HEK293 (cell line): ENCODE measurements around the gene RHOU.

Source experiments
- CTCF ChIA-PET: fragments of 350-600 bp; formaldehyde crosslinking; extraction: SDS; loops from one replicate; lab custom pipeline; 2021; ENCODE audit warnings: antibody characterized with exemption; lab: Yijun Ruan, JAX
- POLR2A ChIA-PET: fragments of 300-600 bp; formaldehyde crosslinking; extraction: SDS; loops from one replicate; lab custom pipeline; 2020; ENCODE audit warnings: antibody characterized with exemption, inconsistent platforms; lab: Yijun Ruan, JAX
- H3K27ac ChIP-seq: fragments of 200-500 bp; sonication (Bioruptor generic); 2 replicates; pipeline ENCODE4 v1.5.1; 2014; ENCODE audit warnings: low read depth, low read length, control low read depth, inconsistent platforms; ENCODE audit errors: extremely low read depth
- H3K36me3 ChIP-seq, 2 experiments: fragments of 200-500 bp in 1 of 2; sonication (Bioruptor generic) in 1 of 2; 1 replicate in 1 of 2; 2 replicates in 1 of 2; pipeline ENCODE4 v1.5.1; 2014 to 2017; ENCODE audit warnings: inconsistent platforms in 2 of 2, low read length in 2 of 2; ENCODE audit not compliant: control insufficient read depth in 2 of 2, insufficient read depth in 1 of 2
- H3K4me1 ChIP-seq: fragments of 200-500 bp; sonication (Bioruptor generic); 2 replicates; pipeline ENCODE4 v1.5.1; 2014; ENCODE audit warnings: mild to moderate bottlenecking, low read length, inconsistent platforms; ENCODE audit not compliant: control insufficient read depth, insufficient read depth
- H3K4me3 ChIP-seq: 2 replicates; pipeline ENCODE4 v1.5.1; 2011; ENCODE audit warnings: low read depth, mild to moderate bottlenecking, control low read depth, low read length, moderate library complexity
- H3K9me3 ChIP-seq: fragments of 200-500 bp; sonication (Bioruptor generic); 2 replicates; pipeline ENCODE4 v1.5.1; 2014; ENCODE audit warnings: low read depth, low read length, inconsistent platforms; ENCODE audit not compliant: control insufficient read depth, insufficient read depth
- BCL11A ChIP-seq: fragments of 450-650 bp; formaldehyde crosslinking; IDR thresholded peaks from 2 replicates; pipeline ENCODE4 v1.5.1; 2016; ENCODE audit warnings: low read depth, missing biosample characterization, missing genetic modification characterization
- BCL11B ChIP-seq: fragments of 450-650 bp; formaldehyde crosslinking; IDR thresholded peaks from 2 replicates; pipeline ENCODE4 v1.5.1; 2016; ENCODE audit warnings: low read depth, missing biosample characterization, missing genetic modification characterization
- EGR2 ChIP-seq: fragments of 450-650 bp; formaldehyde crosslinking; IDR thresholded peaks from 2 replicates; pipeline ENCODE4 v1.5.1; 2016; ENCODE audit warnings: low read depth, missing biosample characterization, missing genetic modification characterization
- MZF1 ChIP-seq: fragments of 450-650 bp; formaldehyde crosslinking; IDR thresholded peaks from 2 replicates; pipeline ENCODE4 v1.5.1; 2017; ENCODE audit warnings: missing biosample characterization, missing genetic modification characterization, borderline replicate concordance
- PRDM6 ChIP-seq: fragments of 450-650 bp; formaldehyde crosslinking; IDR thresholded peaks from 2 replicates; pipeline ENCODE4 v1.5.1; 2017; ENCODE audit warnings: missing biosample characterization, missing genetic modification characterization
- RBAK ChIP-seq: fragments of 450-650 bp; formaldehyde crosslinking; IDR thresholded peaks from 2 replicates; pipeline ENCODE4 v1.5.1; 2016; ENCODE audit warnings: missing biosample characterization, missing genetic modification characterization
- SCRT2 ChIP-seq: fragments of 450-650 bp; formaldehyde crosslinking; IDR thresholded peaks from 2 replicates; pipeline ENCODE4 v1.5.1; 2016; ENCODE audit warnings: missing biosample characterization, missing genetic modification characterization
- SP2 ChIP-seq: fragments of 450-650 bp; formaldehyde crosslinking; IDR thresholded peaks from 2 replicates; pipeline ENCODE4 v1.5.1; 2016; ENCODE audit warnings: missing biosample characterization, missing genetic modification characterization
- YY2 ChIP-seq: fragments of 450-650 bp; formaldehyde crosslinking; IDR thresholded peaks from 2 replicates; pipeline ENCODE4 v1.5.1; 2016; ENCODE audit warnings: missing biosample characterization, missing genetic modification characterization
- ZBTB17 ChIP-seq: fragments of 450-650 bp; formaldehyde crosslinking; IDR thresholded peaks from 2 replicates; pipeline ENCODE4 v1.5.1; 2016; ENCODE audit warnings: missing biosample characterization, missing genetic modification characterization
- ZFHX2 ChIP-seq: fragments of 450-650 bp; formaldehyde crosslinking; conservative IDR thresholded peaks from 2 replicates; pipeline ENCODE4 v1.5.1; 2016; ENCODE audit warnings: missing biosample characterization, missing genetic modification characterization
- ZFP3 ChIP-seq: fragments of 450-650 bp; formaldehyde crosslinking; IDR thresholded peaks from 2 replicates; pipeline ENCODE4 v1.5.1; 2016; ENCODE audit warnings: low read depth, missing biosample characterization, missing genetic modification characterization
- ZIC2 ChIP-seq: fragments of 450-650 bp; formaldehyde crosslinking; IDR thresholded peaks from 2 replicates; pipeline ENCODE4 v1.5.1; 2016; ENCODE audit warnings: missing biosample characterization, missing genetic modification characterization
- ZNF114 ChIP-seq: fragments of 450-650 bp; formaldehyde crosslinking; IDR thresholded peaks from 2 replicates; pipeline ENCODE4 v1.5.0; 2017; ENCODE audit warnings: missing biosample characterization, missing genetic modification characterization
- ZNF311 ChIP-seq: fragments of 450-650 bp; formaldehyde crosslinking; IDR thresholded peaks from 2 replicates; pipeline ENCODE4 v1.5.1; 2017; ENCODE audit warnings: missing biosample characterization, missing genetic modification characterization, borderline replicate concordance
- ZNF48 ChIP-seq: fragments of 450-650 bp; formaldehyde crosslinking; IDR thresholded peaks from 2 replicates; pipeline ENCODE4 v1.5.1; 2016; ENCODE audit warnings: missing biosample characterization, missing genetic modification characterization
- ZNF488 ChIP-seq: fragments of 450-650 bp; formaldehyde crosslinking; IDR thresholded peaks from 2 replicates; pipeline ENCODE4 v1.5.1; 2016; ENCODE audit warnings: missing biosample characterization, missing genetic modification characterization
- ZNF544 ChIP-seq: fragments of 450-650 bp; formaldehyde crosslinking; IDR thresholded peaks from 2 replicates; pipeline ENCODE4 v1.5.0; 2017; ENCODE audit warnings: missing biosample characterization, missing genetic modification characterization
- ZNF555 ChIP-seq: fragments of 450-650 bp; formaldehyde crosslinking; conservative IDR thresholded peaks from 2 replicates; pipeline ENCODE4 v1.5.1; 2017; ENCODE audit warnings: missing biosample characterization, mild to moderate bottlenecking, missing genetic modification characterization, inconsistent platforms
- ZNF558 ChIP-seq: fragments of 450-650 bp; formaldehyde crosslinking; IDR thresholded peaks from 2 replicates; pipeline ENCODE4 v1.5.1; 2016; ENCODE audit warnings: missing biosample characterization, missing genetic modification characterization
- ZNF560 ChIP-seq: fragments of 450-650 bp; formaldehyde crosslinking; IDR thresholded peaks from 2 replicates; pipeline ENCODE4 v1.5.1; 2017; ENCODE audit warnings: missing biosample characterization, missing genetic modification characterization, borderline replicate concordance
- ZNF623 ChIP-seq: fragments of 450-650 bp; formaldehyde crosslinking; IDR thresholded peaks from 2 replicates; pipeline ENCODE4 v1.5.1; 2016; ENCODE audit warnings: missing biosample characterization, missing genetic modification characterization
- ZNF664 ChIP-seq: fragments of 450-650 bp; formaldehyde crosslinking; IDR thresholded peaks from 2 replicates; pipeline ENCODE4 v1.5.1; 2016; ENCODE audit warnings: missing biosample characterization, missing genetic modification characterization
- ZNF701 ChIP-seq: fragments of 450-650 bp; formaldehyde crosslinking; IDR thresholded peaks from 2 replicates; pipeline ENCODE4 v1.5.1; 2016; ENCODE audit warnings: missing biosample characterization, missing genetic modification characterization
- ZNF776 ChIP-seq: fragments of 450-650 bp; formaldehyde crosslinking; IDR thresholded peaks from 2 replicates; pipeline ENCODE4 v1.5.0; 2017; ENCODE audit warnings: missing biosample characterization, missing genetic modification characterization, borderline replicate concordance
- ZSCAN30 ChIP-seq: fragments of 450-650 bp; IDR thresholded peaks from 2 replicates; pipeline ENCODE4 v1.5.1; 2018; ENCODE audit warnings: missing biosample characterization, mild to moderate bottlenecking, missing genetic modification characterization, moderate library complexity
- TF ChIP-seq, protein P1 (sequence below): sonication (generic); formaldehyde crosslinking; IDR thresholded peaks from 2 replicates; pipeline ENCODE4 v1.8.1; 2022; ENCODE audit warnings: mild to moderate bottlenecking, moderate library complexity, missing genetic modification reagents
- TF ChIP-seq, protein P2 (sequence below): fragments of 450-650 bp; formaldehyde crosslinking; conservative IDR thresholded peaks from 2 replicates; pipeline ENCODE4 v1.5.1; 2016; ENCODE audit warnings: low read depth, missing biosample characterization, missing genetic modification characterization

Gene RHOU

DNA sequence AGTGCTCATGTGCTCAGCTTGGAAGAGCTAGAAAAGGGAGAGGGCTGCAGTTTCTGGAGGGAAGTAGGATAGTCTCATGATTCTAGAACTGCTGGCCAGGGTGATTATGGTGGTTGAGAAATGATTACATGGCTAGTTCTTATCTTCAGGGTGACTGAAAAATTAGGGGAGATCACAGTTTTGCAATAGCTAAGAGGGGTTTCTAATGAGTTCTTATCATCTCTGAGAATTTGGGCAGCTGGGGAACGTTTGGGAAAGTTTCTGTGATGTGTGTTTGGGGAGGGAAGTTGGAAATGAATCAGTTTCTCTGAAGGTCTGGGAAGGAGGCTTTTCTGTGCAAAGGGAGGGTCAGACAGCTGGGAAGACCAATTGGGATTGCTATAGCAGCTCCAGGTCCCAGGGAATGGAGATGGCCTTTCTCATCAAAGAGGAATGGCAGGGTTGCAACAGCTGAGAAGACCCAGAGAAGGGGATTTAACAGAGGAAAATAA, 7.6 kb upstream of the RHOU start:
- TF ChIP-seq ZNF488 (tag by site-specific recombination) (no peak), ZBTB17 (peak; percentile 35; the same call in 1 of the 2 replicates), ZNF114 (tag by site-specific recombination) (no peak), ZNF311 (tag by site-specific recombination) (no peak), MZF1 (no peak), ZNF560 (no peak)
- TF ChIP-seq, protein P1, sequence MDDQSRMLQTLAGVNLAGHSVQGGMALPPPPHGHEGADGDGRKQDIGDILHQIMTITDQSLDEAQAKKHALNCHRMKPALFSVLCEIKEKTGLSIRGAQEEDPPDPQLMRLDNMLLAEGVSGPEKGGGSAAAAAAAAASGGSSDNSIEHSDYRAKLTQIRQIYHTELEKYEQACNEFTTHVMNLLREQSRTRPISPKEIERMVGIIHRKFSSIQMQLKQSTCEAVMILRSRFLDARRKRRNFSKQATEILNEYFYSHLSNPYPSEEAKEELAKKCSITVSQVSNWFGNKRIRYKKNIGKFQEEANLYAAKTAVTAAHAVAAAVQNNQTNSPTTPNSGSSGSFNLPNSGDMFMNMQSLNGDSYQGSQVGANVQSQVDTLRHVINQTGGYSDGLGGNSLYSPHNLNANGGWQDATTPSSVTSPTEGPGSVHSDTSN (CRISPR knock-in tag) = no peak
- TF ChIP-seq, protein P2, sequence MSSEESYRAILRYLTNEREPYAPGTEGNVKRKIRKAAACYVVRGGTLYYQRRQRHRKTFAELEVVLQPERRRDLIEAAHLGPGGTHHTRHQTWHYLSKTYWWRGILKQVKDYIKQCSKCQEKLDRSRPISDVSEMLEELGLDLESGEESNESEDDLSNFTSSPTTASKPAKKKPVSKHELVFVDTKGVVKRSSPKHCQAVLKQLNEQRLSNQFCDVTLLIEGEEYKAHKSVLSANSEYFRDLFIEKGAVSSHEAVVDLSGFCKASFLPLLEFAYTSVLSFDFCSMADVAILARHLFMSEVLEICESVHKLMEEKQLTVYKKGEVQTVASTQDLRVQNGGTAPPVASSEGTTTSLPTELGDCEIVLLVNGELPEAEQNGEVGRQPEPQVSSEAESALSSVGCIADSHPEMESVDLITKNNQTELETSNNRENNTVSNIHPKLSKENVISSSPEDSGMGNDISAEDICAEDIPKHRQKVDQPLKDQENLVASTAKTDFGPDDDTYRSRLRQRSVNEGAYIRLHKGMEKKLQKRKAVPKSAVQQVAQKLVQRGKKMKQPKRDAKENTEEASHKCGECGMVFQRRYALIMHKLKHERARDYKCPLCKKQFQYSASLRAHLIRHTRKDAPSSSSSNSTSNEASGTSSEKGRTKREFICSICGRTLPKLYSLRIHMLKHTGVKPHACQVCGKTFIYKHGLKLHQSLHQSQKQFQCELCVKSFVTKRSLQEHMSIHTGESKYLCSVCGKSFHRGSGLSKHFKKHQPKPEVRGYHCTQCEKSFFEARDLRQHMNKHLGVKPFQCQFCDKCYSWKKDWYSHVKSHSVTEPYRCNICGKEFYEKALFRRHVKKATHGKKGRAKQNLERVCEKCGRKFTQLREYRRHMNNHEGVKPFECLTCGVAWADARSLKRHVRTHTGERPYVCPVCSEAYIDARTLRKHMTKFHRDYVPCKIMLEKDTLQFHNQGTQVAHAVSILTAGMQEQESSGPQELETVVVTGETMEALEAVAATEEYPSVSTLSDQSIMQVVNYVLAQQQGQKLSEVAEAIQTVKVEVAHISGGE (tag by site-specific recombination) = no peak
- H3K36me3 ChIP-seq = no peaks in the 10 kb centered on the region
- H3K4me1 ChIP-seq = no peaks in the 10 kb centered on the region
- no peak overlapping the region for H3K27ac ChIP-seq
- POLR2A ChIA-PET = no interaction called here
- no peaks in the 10 kb centered on the region for H3K9me3 ChIP-seq
- CTCF ChIA-PET = interaction anchor here (0.6 to 1.7 kb wide), 7 partner anchors 12 to 499 kb away, joined by 3 to 9 read pairs (median 3); no protein-coding TSS in a partner anchor
- H3K4me3 ChIP-seq = no peak overlapping the region

GRCh38 chr1:228732426-228732825, 2.9 kb upstream of the RHOU start:
- CTCF ChIA-PET = no interaction called here
- POLR2A ChIA-PET = no interaction called here
- no peaks in the 10 kb centered on the region for H3K9me3 ChIP-seq
- no peak overlapping the region for H3K4me3 ChIP-seq
- H3K4me1 ChIP-seq = peaks cover 8% of the 10 kb centered on the region
- TF ChIP-seq ZSCAN30 (tag by site-specific recombination) (no peak), EGR2 (tag by site-specific recombination) (peak; percentile 51), RBAK (tag by site-specific recombination) (no peak), ZNF544 (tag by site-specific recombination) (no peak), ZNF48 (tag by site-specific recombination) (no peak), ZNF558 (tag by site-specific recombination) (no peak), ZFP3 (tag by site-specific recombination) (no peak), ZFHX2 (tag by site-specific recombination) (peak; percentile 58), BCL11A (no peak)
- TF ChIP-seq, all 188 proteins: peak for 2
- no peak overlapping the region for H3K27ac ChIP-seq
- no peaks in the 10 kb centered on the region for H3K36me3 ChIP-seq

- CTCF ChIA-PET = interaction anchor here (0.7 to 4.1 kb wide), 11 partner anchors 9 to 521 kb away, joined by 3 to 50 read pairs (median 6); no protein-coding TSS in a partner anchor
- no peaks in the 10 kb centered on the region for H3K9me3 ChIP-seq
- TF ChIP-seq PRDM6 (tag by site-specific recombination) (no peak), YY2 (tag by site-specific recombination) (no peak), ZNF701 (no peak), SP2 (no peak), SCRT2 (tag by site-specific recombination) (no peak), ZNF776 (tag by site-specific recombination) (no peak), ZIC2 (no peak), ZNF664 (tag by site-specific recombination) (no peak), ZNF623 (tag by site-specific recombination) (no peak), BCL11B (tag by site-specific recombination) (no peak), ZNF555 (tag by site-specific recombination) (no peak)
Measured at GRCh38 chr1:228733576-228733975, 1.7 kb upstream of the RHOU start.

More at GRCh38 chr1:228733576-228733975, 1.7 kb upstream of the RHOU start:
- POLR2A ChIA-PET = no interaction called here
- H3K4me3 ChIP-seq = no peak overlapping the region
- H3K36me3 ChIP-seq = peaks cover under 1 to 8% of the 10 kb centered on the region in 2 experiments; a peak in 2 of 3 replicates
- no peak overlapping the region for H3K27ac ChIP-seq
- H3K4me1 ChIP-seq = peaks cover 12% of the 10 kb centered on the region
